Measurements from ENCODE around the gene SLC26A2. TPM values are rescaled to one million over a fixed set of nuclear protein-coding genes. Genes with fewer than 3 reads are reported as not detected.

Gene SLC26A2
- total RNA-seq, 1 experiment from 2014 or later: 111 TPM

DNA sequence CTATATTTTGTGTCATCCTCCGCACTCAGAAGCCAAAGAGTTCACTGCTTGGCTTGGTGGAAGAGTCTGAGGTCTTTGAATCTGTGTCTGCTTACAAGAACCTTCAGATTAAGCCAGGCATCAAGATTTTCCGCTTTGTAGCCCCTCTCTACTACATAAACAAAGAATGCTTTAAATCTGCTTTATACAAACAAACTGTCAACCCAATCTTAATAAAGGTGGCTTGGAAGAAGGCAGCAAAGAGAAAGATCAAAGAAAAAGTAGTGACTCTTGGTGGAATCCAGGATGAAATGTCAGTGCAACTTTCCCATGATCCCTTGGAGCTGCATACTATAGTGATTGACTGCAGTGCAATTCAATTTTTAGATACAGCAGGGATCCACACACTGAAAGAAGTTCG is 20.6 kb downstream of the SLC26A2 start:
- intact Hi-C loops (cut with micrococcal nuclease; ENCODE audit: unreplicated experiment) (no loop called here), in situ Hi-C loops (cut with HindIII; ENCODE audit: low pct_unique_long_range_greater_than_20kb, low sequenced_read_pairs) (no loop called here)
- ChIA-PET POLR2A (interaction anchor here (0.6 kb wide), 2 partner anchors 298 to 500 kb away, joined by 3 read pairs; no protein-coding TSS in a partner anchor), CTCF (interaction anchor here (0.6 kb wide), 1 partner anchor 364 kb away, joined by 3 read pairs; no protein-coding TSS in a partner anchor)
- DNase-seq (ENCODE audit: low read depth, low spot score) (no peak), ATAC-seq (no peak)
- Histone ChIP-seq H3K36me3 (ENCODE audit: control insufficient read depth, insufficient read depth, low read length) (peaks cover 31% of the 10 kb centered on the region), H3K27ac (ENCODE audit: low read length) (no peak overlapping the region), H3K4me3 (ENCODE audit: low read depth in 2 of 2, low read length in 2 of 2) (no peak overlapping the region), H3K4me1 (ENCODE audit: control insufficient read depth, insufficient read depth, low read length) (peaks cover 3% of the 10 kb centered on the region; the same call in 1 of the 2 replicates), H3K27me3 (ENCODE audit: control insufficient read depth, insufficient read depth, low read length) (no peaks in the 10 kb centered on the region), H3K9me3 (ENCODE audit: control insufficient read depth, insufficient read depth, low read depth, low read length) (no peaks in the 10 kb centered on the region)
- BruUV-seq (replicated peaks): no TSS peak
- TF ChIP-seq SIN3A (IDR thresholded peaks at IDR 0.05; ENCODE audit: borderline replicate concordance, insufficient read depth, low read depth, low read length): no peak

DNA sequence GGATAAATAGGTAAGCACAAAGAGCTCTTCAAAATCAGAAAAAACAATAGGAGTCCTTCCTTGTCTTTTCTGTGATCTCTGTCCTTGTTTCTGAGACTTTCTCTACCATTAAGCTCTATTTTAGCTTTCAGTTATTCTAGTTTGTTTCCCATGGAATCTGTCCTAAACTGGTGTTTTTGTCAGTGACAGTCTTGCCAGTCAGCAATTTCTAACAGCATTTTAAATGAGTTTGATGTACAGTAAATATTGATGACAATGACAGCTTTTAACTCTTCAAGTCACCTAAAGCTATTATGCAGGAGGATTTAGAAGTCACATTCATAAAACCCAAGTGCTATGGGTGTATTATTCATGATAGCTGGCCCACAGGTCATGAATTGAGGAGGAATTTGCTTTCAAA is 21.9 kb downstream of the SLC26A2 start:
- in situ Hi-C loops (cut with HindIII; ENCODE audit: low pct_unique_long_range_greater_than_20kb, low sequenced_read_pairs): no loop called here
- Histone ChIP-seq H3K36me3 (ENCODE audit: control insufficient read depth, insufficient read depth, low read length) (peaks cover 27% of the 10 kb centered on the region), H3K9me3 (ENCODE audit: control insufficient read depth, insufficient read depth, low read depth, low read length) (no peaks in the 10 kb centered on the region), H3K4me3 (ENCODE audit: low read depth in 2 of 2, low read length in 2 of 2) (no peak overlapping the region), H3K4me1 (ENCODE audit: control insufficient read depth, insufficient read depth, low read length) (peaks cover 3% of the 10 kb centered on the region; the same call in 1 of the 2 replicates), H3K27ac (ENCODE audit: low read length) (no peak overlapping the region), H3K27me3 (ENCODE audit: control insufficient read depth, insufficient read depth, low read length) (no peaks in the 10 kb centered on the region)
- TF ChIP-seq TCF7L2 (IDR thresholded peaks at IDR 0.05; ENCODE audit: low read depth, low read length) (no peak), SIN3A (IDR thresholded peaks at IDR 0.05; ENCODE audit: borderline replicate concordance, insufficient read depth, low read depth, low read length) (no peak), POLR2AphosphoS5 (IDR thresholded peaks at IDR 0.05; ENCODE audit: low read depth, low read length) (no peak)
- TF ChIP-seq, protein P1, sequence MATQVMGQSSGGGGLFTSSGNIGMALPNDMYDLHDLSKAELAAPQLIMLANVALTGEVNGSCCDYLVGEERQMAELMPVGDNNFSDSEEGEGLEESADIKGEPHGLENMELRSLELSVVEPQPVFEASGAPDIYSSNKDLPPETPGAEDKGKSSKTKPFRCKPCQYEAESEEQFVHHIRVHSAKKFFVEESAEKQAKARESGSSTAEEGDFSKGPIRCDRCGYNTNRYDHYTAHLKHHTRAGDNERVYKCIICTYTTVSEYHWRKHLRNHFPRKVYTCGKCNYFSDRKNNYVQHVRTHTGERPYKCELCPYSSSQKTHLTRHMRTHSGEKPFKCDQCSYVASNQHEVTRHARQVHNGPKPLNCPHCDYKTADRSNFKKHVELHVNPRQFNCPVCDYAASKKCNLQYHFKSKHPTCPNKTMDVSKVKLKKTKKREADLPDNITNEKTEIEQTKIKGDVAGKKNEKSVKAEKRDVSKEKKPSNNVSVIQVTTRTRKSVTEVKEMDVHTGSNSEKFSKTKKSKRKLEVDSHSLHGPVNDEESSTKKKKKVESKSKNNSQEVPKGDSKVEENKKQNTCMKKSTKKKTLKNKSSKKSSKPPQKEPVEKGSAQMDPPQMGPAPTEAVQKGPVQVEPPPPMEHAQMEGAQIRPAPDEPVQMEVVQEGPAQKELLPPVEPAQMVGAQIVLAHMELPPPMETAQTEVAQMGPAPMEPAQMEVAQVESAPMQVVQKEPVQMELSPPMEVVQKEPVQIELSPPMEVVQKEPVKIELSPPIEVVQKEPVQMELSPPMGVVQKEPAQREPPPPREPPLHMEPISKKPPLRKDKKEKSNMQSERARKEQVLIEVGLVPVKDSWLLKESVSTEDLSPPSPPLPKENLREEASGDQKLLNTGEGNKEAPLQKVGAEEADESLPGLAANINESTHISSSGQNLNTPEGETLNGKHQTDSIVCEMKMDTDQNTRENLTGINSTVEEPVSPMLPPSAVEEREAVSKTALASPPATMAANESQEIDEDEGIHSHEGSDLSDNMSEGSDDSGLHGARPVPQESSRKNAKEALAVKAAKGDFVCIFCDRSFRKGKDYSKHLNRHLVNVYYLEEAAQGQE (IDR thresholded peaks at IDR 0.05; ENCODE audit: insufficient read depth in 1 of 2, low read depth in 2 of 2, low read length in 1 of 2): no peak
- TF ChIP-seq, protein P2, sequence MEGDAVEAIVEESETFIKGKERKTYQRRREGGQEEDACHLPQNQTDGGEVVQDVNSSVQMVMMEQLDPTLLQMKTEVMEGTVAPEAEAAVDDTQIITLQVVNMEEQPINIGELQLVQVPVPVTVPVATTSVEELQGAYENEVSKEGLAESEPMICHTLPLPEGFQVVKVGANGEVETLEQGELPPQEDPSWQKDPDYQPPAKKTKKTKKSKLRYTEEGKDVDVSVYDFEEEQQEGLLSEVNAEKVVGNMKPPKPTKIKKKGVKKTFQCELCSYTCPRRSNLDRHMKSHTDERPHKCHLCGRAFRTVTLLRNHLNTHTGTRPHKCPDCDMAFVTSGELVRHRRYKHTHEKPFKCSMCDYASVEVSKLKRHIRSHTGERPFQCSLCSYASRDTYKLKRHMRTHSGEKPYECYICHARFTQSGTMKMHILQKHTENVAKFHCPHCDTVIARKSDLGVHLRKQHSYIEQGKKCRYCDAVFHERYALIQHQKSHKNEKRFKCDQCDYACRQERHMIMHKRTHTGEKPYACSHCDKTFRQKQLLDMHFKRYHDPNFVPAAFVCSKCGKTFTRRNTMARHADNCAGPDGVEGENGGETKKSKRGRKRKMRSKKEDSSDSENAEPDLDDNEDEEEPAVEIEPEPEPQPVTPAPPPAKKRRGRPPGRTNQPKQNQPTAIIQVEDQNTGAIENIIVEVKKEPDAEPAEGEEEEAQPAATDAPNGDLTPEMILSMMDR (IDR thresholded peaks at IDR 0.05): no peak
- no TSS peak for BruUV-seq (replicated peaks)
- no peak for DNase-seq (ENCODE audit: low read depth, low spot score)
- ChIA-PET POLR2A (no interaction called here), CTCF (no interaction called here)
- intact Hi-C loops (cut with micrococcal nuclease; ENCODE audit: unreplicated experiment): no loop called here
- ATAC-seq: no peak

DNA sequence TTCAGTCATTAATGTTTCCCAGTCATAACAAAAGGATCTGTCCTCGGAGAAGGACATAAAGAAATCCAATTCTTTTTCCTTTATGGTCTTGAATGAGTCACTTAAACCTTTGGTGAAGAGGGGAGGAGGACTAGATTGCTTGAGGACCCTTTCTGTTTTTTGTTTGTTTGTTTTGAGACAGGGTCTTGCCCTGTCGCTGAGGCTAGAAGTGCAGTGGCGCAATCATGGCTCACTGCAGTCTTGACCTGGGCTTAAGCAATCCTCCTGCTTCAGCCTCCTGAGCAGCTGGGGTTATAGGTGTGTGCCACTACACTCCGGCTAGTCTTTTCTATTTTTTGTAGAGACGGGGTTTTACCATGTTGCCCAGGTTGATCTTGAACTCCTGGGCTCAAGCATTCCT is 27.6 kb downstream of the SLC26A2 start:
- no peak overlapping the region for H3K4me3 ChIP-seq (ENCODE audit: low read depth in 2 of 2, low read length in 2 of 2)
- ChIA-PET CTCF (no interaction called here), POLR2A (no interaction called here)
- in situ Hi-C loops (cut with HindIII; ENCODE audit: low pct_unique_long_range_greater_than_20kb, low sequenced_read_pairs) (no loop called here), intact Hi-C loops (cut with micrococcal nuclease; ENCODE audit: unreplicated experiment) (no loop called here)
- no TSS peak for BruUV-seq (replicated peaks)
- H3K27me3 ChIP-seq (ENCODE audit: control insufficient read depth, insufficient read depth, low read length): no peaks in the 10 kb centered on the region
- DNase-seq (ENCODE audit: low read depth, low spot score) (no peak), ATAC-seq (no peak)
- no peaks in the 10 kb centered on the region for H3K36me3 ChIP-seq (ENCODE audit: control insufficient read depth, insufficient read depth, low read length)
- TF ChIP-seq, protein P2 (IDR thresholded peaks at IDR 0.05): no peak
- no peak for TF ChIP-seq POLR2AphosphoS5 (IDR thresholded peaks at IDR 0.05; ENCODE audit: low read depth, low read length)
- TF ChIP-seq, protein P1 (IDR thresholded peaks at IDR 0.05; ENCODE audit: insufficient read depth in 1 of 2, low read depth in 2 of 2, low read length in 1 of 2): no peak
- TF ChIP-seq TCF7L2 (IDR thresholded peaks at IDR 0.05; ENCODE audit: low read depth, low read length): no peak
- TF ChIP-seq SIN3A (IDR thresholded peaks at IDR 0.05; ENCODE audit: borderline replicate concordance, insufficient read depth, low read depth, low read length): no peak
- H3K27ac ChIP-seq (ENCODE audit: low read length): no peak overlapping the region
- no peaks in the 10 kb centered on the region; the same call in 1 of the 2 replicates for H3K4me1 ChIP-seq (ENCODE audit: control insufficient read depth, insufficient read depth, low read length)
- H3K9me3 ChIP-seq (ENCODE audit: control insufficient read depth, insufficient read depth, low read depth, low read length): no peaks in the 10 kb centered on the region

All from Panc1 (cell line).